ENCODE data around the gene FAAP24.
"Not testable (repeated sequence)": the region's sequence is repeated elsewhere in the genome, so short reads cannot be mapped to it uniquely, and the experiment has no call there.

Gene FAAP24

GRCh38 chr19:32998722-32999121 lies 26.7 kb downstream of the FAAP24 start:
- Histone ChIP-seq H3K4me1 (ENCODE audit: control insufficient read depth, insufficient read depth, low read length, unreplicated experiment) (no peaks in the 10 kb centered on the region), H3K27me3 (ENCODE audit: insufficient read depth, low read length) (no peaks in the 10 kb centered on the region), H3K4me3 (ENCODE audit: low read depth, low read length) (no peak overlapping the region), H3K27ac (ENCODE audit: low read depth, low read length) (no peak overlapping the region), H3K36me3 (ENCODE audit: insufficient read depth, low read length) (no peaks in the 10 kb centered on the region), H2AFZ (ENCODE audit: low read length, unreplicated experiment) (no peak overlapping the region), H3K79me2 (ENCODE audit: control insufficient read depth, insufficient read depth, low read length, unreplicated experiment) (no peaks in the 10 kb centered on the region)

GRCh38 chr19:33000510-33000909 lies 28.5 kb downstream of the FAAP24 start:
- Histone ChIP-seq H3K27ac (ENCODE audit: low read depth, low read length) (no peak overlapping the region), H3K4me3 (ENCODE audit: low read depth, low read length) (no peak overlapping the region), H3K4me1 (ENCODE audit: control insufficient read depth, insufficient read depth, low read length, unreplicated experiment) (no peaks in the 10 kb centered on the region), H3K79me2 (ENCODE audit: control insufficient read depth, insufficient read depth, low read length, unreplicated experiment) (no peaks in the 10 kb centered on the region), H2AFZ (ENCODE audit: low read length, unreplicated experiment) (no peak overlapping the region), H3K36me3 (ENCODE audit: insufficient read depth, low read length) (no peaks in the 10 kb centered on the region), H3K27me3 (ENCODE audit: insufficient read depth, low read length) (no peaks in the 10 kb centered on the region)

- no peak overlapping the region for H3K4me3 ChIP-seq (ENCODE audit: low read depth, low read length)
- H3K27ac ChIP-seq (ENCODE audit: low read depth, low read length) = no peak overlapping the region
- H3K79me2 ChIP-seq (ENCODE audit: control insufficient read depth, insufficient read depth, low read length, unreplicated experiment) = no peaks in the 10 kb centered on the region
- H3K36me3 ChIP-seq (ENCODE audit: insufficient read depth, low read length) = no peaks in the 10 kb centered on the region
- no peaks in the 10 kb centered on the region for H3K4me1 ChIP-seq (ENCODE audit: control insufficient read depth, insufficient read depth, low read length, unreplicated experiment)
- no peak overlapping the region for H2AFZ ChIP-seq (ENCODE audit: low read length, unreplicated experiment)
- no peaks in the 10 kb centered on the region for H3K27me3 ChIP-seq (ENCODE audit: insufficient read depth, low read length)
Measured at GRCh38 chr19:33000910-33001309, 28.9 kb downstream of the FAAP24 start.

- H3K36me3 ChIP-seq (ENCODE audit: insufficient read depth, low read length); H3K27ac ChIP-seq (ENCODE audit: low read depth, low read length); H2AFZ ChIP-seq (ENCODE audit: low read length, unreplicated experiment); H3K4me3 ChIP-seq (ENCODE audit: low read depth, low read length); H3K79me2 ChIP-seq (ENCODE audit: control insufficient read depth, insufficient read depth, low read length, unreplicated experiment); H3K27me3 ChIP-seq (ENCODE audit: insufficient read depth, low read length); H3K4me1 ChIP-seq (ENCODE audit: control insufficient read depth, insufficient read depth, low read length, unreplicated experiment): not testable (repeated sequence)
Measured at GRCh38 chr19:33002126-33002865, 30.3 kb downstream of the FAAP24 start.

- H3K27me3 ChIP-seq (ENCODE audit: insufficient read depth, low read length); H3K79me2 ChIP-seq (ENCODE audit: control insufficient read depth, insufficient read depth, low read length, unreplicated experiment); H2AFZ ChIP-seq (ENCODE audit: low read length, unreplicated experiment); H3K4me3 ChIP-seq (ENCODE audit: low read depth, low read length); H3K36me3 ChIP-seq (ENCODE audit: insufficient read depth, low read length); H3K27ac ChIP-seq (ENCODE audit: low read depth, low read length); H3K4me1 ChIP-seq (ENCODE audit: control insufficient read depth, insufficient read depth, low read length, unreplicated experiment): not testable (repeated sequence)
Measured at GRCh38 chr19:33003424-33004024, 31.5 kb downstream of the FAAP24 start.

GRCh38 chr19:33005440-33005839 lies 33.4 kb downstream of the FAAP24 start:
- Histone ChIP-seq H3K79me2 (ENCODE audit: control insufficient read depth, insufficient read depth, low read length, unreplicated experiment) (no peaks in the 10 kb centered on the region), H3K4me3 (ENCODE audit: low read depth, low read length) (no peak overlapping the region), H3K27ac (ENCODE audit: low read depth, low read length) (no peak overlapping the region), H3K27me3 (ENCODE audit: insufficient read depth, low read length) (no peaks in the 10 kb centered on the region), H2AFZ (ENCODE audit: low read length, unreplicated experiment) (no peak overlapping the region), H3K4me1 (ENCODE audit: control insufficient read depth, insufficient read depth, low read length, unreplicated experiment) (no peaks in the 10 kb centered on the region), H3K36me3 (ENCODE audit: insufficient read depth, low read length) (no peaks in the 10 kb centered on the region)

GRCh38 chr19:33008738-33009137 lies 36.7 kb downstream of the FAAP24 start:
- no peaks in the 10 kb centered on the region for H3K36me3 ChIP-seq (ENCODE audit: insufficient read depth, low read length)
- no peak overlapping the region for H2AFZ ChIP-seq (ENCODE audit: low read length, unreplicated experiment)
- H3K79me2 ChIP-seq (ENCODE audit: control insufficient read depth, insufficient read depth, low read length, unreplicated experiment) = no peaks in the 10 kb centered on the region
- no peaks in the 10 kb centered on the region for H3K4me1 ChIP-seq (ENCODE audit: control insufficient read depth, insufficient read depth, low read length, unreplicated experiment)
- H3K27ac ChIP-seq (ENCODE audit: low read depth, low read length) = no peak overlapping the region
- no peak overlapping the region for H3K4me3 ChIP-seq (ENCODE audit: low read depth, low read length)
- H3K27me3 ChIP-seq (ENCODE audit: insufficient read depth, low read length) = no peaks in the 10 kb centered on the region

- H3K36me3 ChIP-seq (ENCODE audit: insufficient read depth, low read length); H2AFZ ChIP-seq (ENCODE audit: low read length, unreplicated experiment); H3K27me3 ChIP-seq (ENCODE audit: insufficient read depth, low read length); H3K4me1 ChIP-seq (ENCODE audit: control insufficient read depth, insufficient read depth, low read length, unreplicated experiment); H3K4me3 ChIP-seq (ENCODE audit: low read depth, low read length); H3K79me2 ChIP-seq (ENCODE audit: control insufficient read depth, insufficient read depth, low read length, unreplicated experiment); H3K27ac ChIP-seq (ENCODE audit: low read depth, low read length): not testable (repeated sequence)
Measured at GRCh38 chr19:33010891-33011290, 38.8 kb downstream of the FAAP24 start.

- H2AFZ ChIP-seq (ENCODE audit: low read length, unreplicated experiment) = no peak overlapping the region
- no peak overlapping the region for H3K4me3 ChIP-seq (ENCODE audit: low read depth, low read length)
- no peaks in the 10 kb centered on the region for H3K4me1 ChIP-seq (ENCODE audit: control insufficient read depth, insufficient read depth, low read length, unreplicated experiment)
- no peaks in the 10 kb centered on the region for H3K79me2 ChIP-seq (ENCODE audit: control insufficient read depth, insufficient read depth, low read length, unreplicated experiment)
- H3K36me3 ChIP-seq (ENCODE audit: insufficient read depth, low read length) = no peaks in the 10 kb centered on the region
- H3K27ac ChIP-seq (ENCODE audit: low read depth, low read length) = no peak overlapping the region
- no peaks in the 10 kb centered on the region for H3K27me3 ChIP-seq (ENCODE audit: insufficient read depth, low read length)
Measured at GRCh38 chr19:33022472-33023116, 50.6 kb downstream of the FAAP24 start.

- no peaks in the 10 kb centered on the region for H3K79me2 ChIP-seq (ENCODE audit: control insufficient read depth, insufficient read depth, low read length, unreplicated experiment)
- H3K4me3 ChIP-seq (ENCODE audit: low read depth, low read length) = no peak overlapping the region
- H3K27ac ChIP-seq (ENCODE audit: low read depth, low read length) = no peak overlapping the region
- no peaks in the 10 kb centered on the region for H3K4me1 ChIP-seq (ENCODE audit: control insufficient read depth, insufficient read depth, low read length, unreplicated experiment)
- no peak overlapping the region for H2AFZ ChIP-seq (ENCODE audit: low read length, unreplicated experiment)
- no peaks in the 10 kb centered on the region for H3K27me3 ChIP-seq (ENCODE audit: insufficient read depth, low read length)
- H3K36me3 ChIP-seq (ENCODE audit: insufficient read depth, low read length) = no peaks in the 10 kb centered on the region
Measured at GRCh38 chr19:33024398-33024797, 52.4 kb downstream of the FAAP24 start.

All from ACC112 (cell line).